ENCODE measurements around the gene HIF3A. TPM values are rescaled to one million over a fixed set of nuclear protein-coding genes. Genes with fewer than 3 reads are reported as not detected.

The HIF3A gene
- total RNA-seq, 4 donors from 2014 or later: 166 to 235 (median 209) TPM

- H3K27me3 ChIP-seq: no peaks in the 10 kb centered on the region
- DNase-seq (ENCODE audit: low spot score in 2 of 2): no peak
- 89 to 93% methylated on average over 14 to 16 of the region's 16 CpGs for WGBS, 2 donors
- no peaks in the 10 kb centered on the region for H3K9me3 ChIP-seq
- no peak overlapping the region for H3K4me3 ChIP-seq
- TF ChIP-seq EP300 (IDR thresholded peaks at IDR 0.05) (no peak), CTCF (IDR thresholded peaks at IDR 0.05) (no peak), POLR2A (IDR thresholded peaks at IDR 0.05) (no peak)
- H3K36me3 ChIP-seq: peaks cover 10 to 85% (median 18%) of the 10 kb centered on the region in 3 donors
- H3K27ac ChIP-seq: peak overlapping the region in 2 of 4 donors; percentile 25 to 43
- peaks cover 0 to 22% (median 3%) of the 10 kb centered on the region in 4 donors for H3K4me1 ChIP-seq
These were observed 93.4 kb downstream of the HIF3A start for GRCh38 chr19:46390121-46390858.

- TF ChIP-seq POLR2A (IDR thresholded peaks at IDR 0.05) (no peak), CTCF (IDR thresholded peaks at IDR 0.05) (no peak), EP300 (IDR thresholded peaks at IDR 0.05) (no peak)
- DNase-seq (ENCODE audit: low spot score in 2 of 2): no peak
- peaks cover 0 to 22% (median 3%) of the 10 kb centered on the region in 4 donors for H3K4me1 ChIP-seq
- no peaks in the 10 kb centered on the region for H3K27me3 ChIP-seq
- H3K36me3 ChIP-seq: peaks cover 10 to 81% (median 18%) of the 10 kb centered on the region in 3 donors
- H3K27ac ChIP-seq: peak overlapping the region in 2 of 4 donors; percentile 25 to 43
- no peaks in the 10 kb centered on the region for H3K9me3 ChIP-seq
- WGBS, 2 donors: 88 to 94% methylated on average over 14 to 18 of the region's 18 CpGs
- no peak overlapping the region for H3K4me3 ChIP-seq
These were observed 94.0 kb downstream of the HIF3A start for GRCh38 chr19:46390866-46391265.

- Histone ChIP-seq H3K4me3 (no peak overlapping the region), H3K27me3 (no peaks in the 10 kb centered on the region), H3K27ac (peak overlapping the region in 1 of 4 donors; percentile 25), H3K4me1 (peaks cover 0 to 22% (median 3%) of the 10 kb centered on the region in 4 donors), H3K36me3 (peaks cover 10 to 74% (median 18%) of the 10 kb centered on the region in 3 donors), H3K9me3 (no peaks in the 10 kb centered on the region)
- DNase-seq (ENCODE audit: low spot score in 2 of 2): no peak
- WGBS, 2 donors: 82 to 88% methylated on average over 27 to 33 of the region's 33 CpGs
- TF ChIP-seq CTCF (IDR thresholded peaks at IDR 0.05) (no peak), POLR2A (IDR thresholded peaks at IDR 0.05) (no peak), EP300 (IDR thresholded peaks at IDR 0.05) (no peak)
These were observed 94.7 kb downstream of the HIF3A start for GRCh38 chr19:46391296-46392251.

GRCh38 chr19:46392252-46392801 lies 95.5 kb downstream of the HIF3A start:
- 52 to 54% methylated on average over 21 of the region's 21 CpGs for WGBS, 2 donors
- no peak for TF ChIP-seq EP300 (IDR thresholded peaks at IDR 0.05)
- no peak for TF ChIP-seq POLR2A (IDR thresholded peaks at IDR 0.05)
- no peak for TF ChIP-seq CTCF (IDR thresholded peaks at IDR 0.05)
- no peaks in the 10 kb centered on the region for H3K9me3 ChIP-seq
- H3K27me3 ChIP-seq: no peaks in the 10 kb centered on the region
- H3K27ac ChIP-seq: peak overlapping the region in 1 of 4 donors; percentile 25
- H3K36me3 ChIP-seq: peaks cover 10 to 66% (median 18%) of the 10 kb centered on the region in 3 donors
- no peak for DNase-seq (ENCODE audit: low spot score in 2 of 2)
- H3K4me3 ChIP-seq: no peak overlapping the region
- peaks cover 0 to 22% (median 3%) of the 10 kb centered on the region in 4 donors for H3K4me1 ChIP-seq
